Activated CD4-positive, alpha-beta T cell treated with anti-CD3 and anti-CD28 coated beads, Interleukin-2, amount 10 ng/mL, durations not matched to agents 7 days and 5 days (primary cell): ENCODE measurements around the gene FHOD3. TPM values are rescaled to one million over a fixed set of nuclear protein-coding genes. Genes with fewer than 3 reads are reported as not detected.

ENCODE experiments used
- CTCF ChIA-PET: fragments of 350-600 bp; sonication (Branson Sonifier 250); formaldehyde crosslinking; loops from one replicate; lab custom pipeline; 2021; ENCODE audit warnings: antibody characterized with exemption; lab: Charles Lee
- POLR2A ChIA-PET: fragments of 350-600 bp; sonication (Branson Sonifier 250); formaldehyde crosslinking; loops from one replicate; lab custom pipeline; 2021; ENCODE audit warnings: antibody characterized with exemption; lab: Charles Lee
- DNase-seq: peaks from one replicate; pipeline ENCODE4 v3.0.0-alpha.2; 2020
- H3K27ac Mint-ChIP-seq: one replicate; pipeline ENCODE4 v1.8.0; 2021; ENCODE audit warnings: mild to moderate bottlenecking, moderate library complexity, mixed read lengths
- H3K27me3 Mint-ChIP-seq: one replicate; pipeline ENCODE4 v1.8.0; 2021; ENCODE audit warnings: mixed read lengths
- H3K36me3 Mint-ChIP-seq: one replicate; pipeline ENCODE4 v1.8.0; 2021; ENCODE audit warnings: low read depth, mixed read lengths
- H3K4me1 Mint-ChIP-seq: one replicate; pipeline ENCODE4 v1.8.0; 2021; ENCODE audit warnings: mixed read lengths
- H3K4me3 Mint-ChIP-seq: one replicate; pipeline ENCODE4 v1.8.0; 2021; ENCODE audit warnings: mild to moderate bottlenecking, moderate library complexity, mixed read lengths
- H3K9me3 Mint-ChIP-seq: one replicate; pipeline ENCODE4 v1.8.0; 2021; ENCODE audit warnings: mixed read lengths
- total RNA-seq, 2 experiments: library from RNA; stranded (reverse); gene quantifications; one replicate each; pipeline ENCODE4 v1.2.3, GENCODE V29; 2021

Gene FHOD3
- total RNA-seq, 2 experiments from 2014 or later, result not detected

- CTCF ChIA-PET, result no interaction called here
- Mint-ChIP-seq H3K27ac (no peak overlapping the region), H3K9me3 (no peaks in the 10 kb centered on the region), H3K4me1 (no peaks in the 10 kb centered on the region), H3K4me3 (no peak overlapping the region), H3K27me3 (peaks cover 2% of the 10 kb centered on the region), H3K36me3 (no peaks in the 10 kb centered on the region)
- POLR2A ChIA-PET, result no interaction called here
- DNase-seq, result no peak
Measured at GRCh38 chr18:36424741-36425142, 127.2 kb downstream of the FHOD3 start.

GRCh38 chr18:36427369-36427768 lies 129.9 kb downstream of the FHOD3 start:
- Mint-ChIP-seq H3K27me3 (peaks cover 2% of the 10 kb centered on the region), H3K9me3 (no peaks in the 10 kb centered on the region), H3K4me1 (no peaks in the 10 kb centered on the region), H3K27ac (no peak overlapping the region), H3K36me3 (no peaks in the 10 kb centered on the region), H3K4me3 (no peak overlapping the region)
- DNase-seq, result no peak
- POLR2A ChIA-PET, result no interaction called here
- CTCF ChIA-PET, result no interaction called here

- Mint-ChIP-seq H3K27ac (no peak overlapping the region), H3K27me3 (peaks cover 2% of the 10 kb centered on the region), H3K4me1 (no peaks in the 10 kb centered on the region), H3K9me3 (no peaks in the 10 kb centered on the region), H3K4me3 (no peak overlapping the region), H3K36me3 (no peaks in the 10 kb centered on the region)
- CTCF ChIA-PET, result no interaction called here
- no peak for DNase-seq
- POLR2A ChIA-PET, result no interaction called here
Measured at GRCh38 chr18:36427831-36428230, 130.3 kb downstream of the FHOD3 start.

GRCh38 chr18:36428431-36429029 lies 131.0 kb downstream of the FHOD3 start:
- Mint-ChIP-seq H3K27me3 (peaks cover 2% of the 10 kb centered on the region), H3K4me1 (no peaks in the 10 kb centered on the region), H3K36me3 (no peaks in the 10 kb centered on the region), H3K27ac (no peak overlapping the region), H3K9me3 (no peaks in the 10 kb centered on the region), H3K4me3 (no peak overlapping the region)
- CTCF ChIA-PET, result no interaction called here
- POLR2A ChIA-PET, result no interaction called here
- no peak for DNase-seq

GRCh38 chr18:36432880-36433555 lies 135.5 kb downstream of the FHOD3 start:
- Mint-ChIP-seq H3K4me1 (no peaks in the 10 kb centered on the region), H3K9me3 (no peaks in the 10 kb centered on the region), H3K27me3 (peaks cover 2% of the 10 kb centered on the region), H3K27ac (no peak overlapping the region), H3K4me3 (no peak overlapping the region), H3K36me3 (no peaks in the 10 kb centered on the region)
- ChIA-PET CTCF (no interaction called here), POLR2A (no interaction called here)
- DNase-seq, result no peak

GRCh38 chr18:36436387-36436786 lies 138.9 kb downstream of the FHOD3 start:
- Mint-ChIP-seq H3K4me3 (no peak overlapping the region), H3K27me3 (peaks cover 5% of the 10 kb centered on the region), H3K9me3 (no peaks in the 10 kb centered on the region), H3K27ac (no peak overlapping the region), H3K4me1 (no peaks in the 10 kb centered on the region), H3K36me3 (no peaks in the 10 kb centered on the region)
- ChIA-PET CTCF (no interaction called here), POLR2A (no interaction called here)
- DNase-seq, result no peak

- POLR2A ChIA-PET, result no interaction called here
- H3K27me3 Mint-ChIP-seq, result peaks cover 13% of the 10 kb centered on the region
- H3K36me3 Mint-ChIP-seq, result no peaks in the 10 kb centered on the region
- CTCF ChIA-PET, result interaction anchor here (1.0 kb wide), 1 partner anchor 26 kb away, joined by 3 read pairs; no protein-coding TSS in a partner anchor
- no peak overlapping the region for H3K27ac Mint-ChIP-seq
- no peaks in the 10 kb centered on the region for H3K4me1 Mint-ChIP-seq
- H3K9me3 Mint-ChIP-seq, result no peaks in the 10 kb centered on the region
- H3K4me3 Mint-ChIP-seq, result no peak overlapping the region
- no peak for DNase-seq
Measured at GRCh38 chr18:36440614-36441013, 143.1 kb downstream of the FHOD3 start.

- Mint-ChIP-seq H3K4me3 (no peak overlapping the region), H3K4me1 (no peaks in the 10 kb centered on the region), H3K27ac (no peak overlapping the region), H3K36me3 (no peaks in the 10 kb centered on the region), H3K9me3 (no peaks in the 10 kb centered on the region), H3K27me3 (peaks cover 13% of the 10 kb centered on the region)
- ChIA-PET CTCF (interaction anchor here (1.0 kb wide), 1 partner anchor 25 kb away, joined by 3 read pairs; no protein-coding TSS in a partner anchor), POLR2A (no interaction called here)
- no peak for DNase-seq
Measured at GRCh38 chr18:36441426-36442240, 144.1 kb downstream of the FHOD3 start.

- DNase-seq, result no peak
- no peaks in the 10 kb centered on the region for H3K4me1 Mint-ChIP-seq
- ChIA-PET CTCF (no interaction called here), POLR2A (no interaction called here)
- peaks cover 13% of the 10 kb centered on the region for H3K27me3 Mint-ChIP-seq
- no peak overlapping the region for H3K27ac Mint-ChIP-seq
- H3K9me3 Mint-ChIP-seq, result no peaks in the 10 kb centered on the region
- no peak overlapping the region for H3K4me3 Mint-ChIP-seq
- no peaks in the 10 kb centered on the region for H3K36me3 Mint-ChIP-seq
Measured at GRCh38 chr18:36442717-36443116, 145.2 kb downstream of the FHOD3 start.

GRCh38 chr18:36446059-36446458 lies 148.5 kb downstream of the FHOD3 start:
- H3K9me3 Mint-ChIP-seq, result no peaks in the 10 kb centered on the region

GRCh38 chr18:36448384-36449290 lies 151.1 kb downstream of the FHOD3 start:
- DNase-seq, result no peak
- Mint-ChIP-seq H3K9me3 (no peaks in the 10 kb centered on the region), H3K27ac (no peak overlapping the region), H3K27me3 (peaks cover 4% of the 10 kb centered on the region), H3K4me1 (no peaks in the 10 kb centered on the region), H3K36me3 (no peaks in the 10 kb centered on the region), H3K4me3 (no peak overlapping the region)
- CTCF ChIA-PET, result no interaction called here
- POLR2A ChIA-PET, result interaction anchor here (0.5 kb wide), 1 partner anchor 252 kb away, joined by 8 read pairs; no protein-coding TSS in a partner anchor

More at GRCh38 chr18:36446059-36446458, 148.5 kb downstream of the FHOD3 start:
- no peak for DNase-seq
- no peak overlapping the region for H3K27ac Mint-ChIP-seq
- ChIA-PET CTCF (no interaction called here), POLR2A (no interaction called here)
- H3K4me3 Mint-ChIP-seq, result no peak overlapping the region
- H3K36me3 Mint-ChIP-seq, result no peaks in the 10 kb centered on the region
- H3K27me3 Mint-ChIP-seq, result peaks cover 10% of the 10 kb centered on the region
- H3K4me1 Mint-ChIP-seq, result no peaks in the 10 kb centered on the region

- H3K36me3 Mint-ChIP-seq, result no peaks in the 10 kb centered on the region
- ChIA-PET POLR2A (no interaction called here), CTCF (no interaction called here)
- peaks cover 1% of the 10 kb centered on the region for H3K27me3 Mint-ChIP-seq
- H3K9me3 Mint-ChIP-seq, result no peaks in the 10 kb centered on the region
- no peak overlapping the region for H3K4me3 Mint-ChIP-seq
- DNase-seq, result no peak
- H3K4me1 Mint-ChIP-seq, result no peaks in the 10 kb centered on the region
- H3K27ac Mint-ChIP-seq, result no peak overlapping the region
Measured at GRCh38 chr18:36449451-36449850, 151.9 kb downstream of the FHOD3 start.
